ENCODE results near the gene TMEM108.

The TMEM108 gene

GRCh38 chr3:133058243-133058642 lies 20.1 kb downstream of the TMEM108 start:
- DNase-seq: no peak

GRCh38 chr3:133058831-133059230 lies 20.6 kb downstream of the TMEM108 start:
- DNase-seq: peak; percentile 43

GRCh38 chr3:133065193-133065961 lies 27.2 kb downstream of the TMEM108 start:
- no peak for DNase-seq

- no peak for DNase-seq
These were observed 27.8 kb downstream of the TMEM108 start for GRCh38 chr3:133066026-133066425.

GRCh38 chr3:133069556-133070286 lies 31.5 kb downstream of the TMEM108 start:
- DNase-seq: peak; percentile 8

DNA sequence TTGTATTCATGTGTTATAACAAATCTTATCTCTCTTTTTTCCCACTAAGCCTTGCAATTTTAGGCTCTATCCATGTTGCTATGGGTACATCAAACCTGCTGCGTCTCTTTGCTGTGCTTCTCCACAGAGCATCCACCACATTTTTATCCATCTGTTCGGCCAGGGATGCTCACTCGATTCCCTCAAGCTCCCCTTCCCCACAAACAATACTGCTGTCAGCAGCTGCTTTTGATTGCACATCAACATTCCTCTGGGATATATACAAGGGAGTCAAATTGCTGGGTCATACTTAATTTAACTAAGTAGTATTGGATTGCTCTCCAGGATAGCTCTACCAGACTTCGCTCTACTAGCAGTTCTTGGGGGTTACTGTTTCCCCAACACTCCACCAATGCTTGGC lies 36.8 kb downstream of the TMEM108 start:
- no peak for DNase-seq

GRCh38 chr3:133077688-133078087 lies 39.5 kb downstream of the TMEM108 start:
- DNase-seq: no peak

DNA sequence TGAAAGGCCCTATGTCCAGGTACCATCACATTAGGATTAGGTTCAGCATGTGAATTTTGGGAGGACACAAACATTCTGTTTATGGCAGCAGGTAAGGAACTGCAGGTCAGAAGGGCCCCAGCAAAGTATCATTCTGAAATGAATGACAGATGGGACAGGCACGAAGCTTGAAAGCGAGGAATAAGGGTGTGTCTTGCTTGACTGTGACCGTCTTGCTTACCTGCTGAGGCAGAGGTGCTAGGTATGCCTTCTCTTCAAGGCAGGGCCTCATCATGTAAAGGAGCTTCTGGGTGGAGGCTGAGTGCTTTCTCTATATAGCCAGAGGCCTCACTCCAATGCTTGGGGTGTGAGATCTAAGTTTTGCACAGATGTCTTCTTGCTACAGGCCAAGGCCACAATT lies 41.4 kb downstream of the TMEM108 start:
- no peak for DNase-seq

DNA sequence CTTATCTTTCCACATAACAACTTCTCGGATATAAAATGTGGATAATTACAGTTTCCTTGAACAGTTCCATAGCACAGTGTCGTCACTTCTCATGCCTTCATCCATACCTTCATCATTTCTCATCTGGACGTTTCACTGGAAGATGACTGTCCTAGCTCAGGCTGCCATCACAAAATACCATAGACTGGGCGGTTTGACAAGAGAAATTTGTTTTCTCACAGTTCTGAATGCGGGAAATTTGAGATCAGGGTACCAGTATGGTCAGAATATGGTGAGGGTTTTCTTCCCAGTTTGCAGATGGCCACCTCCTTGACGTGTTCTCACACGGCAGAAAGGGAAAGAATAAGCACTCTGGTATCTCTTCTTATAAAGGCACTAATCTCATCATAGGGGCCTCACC lies 42.8 kb downstream of the TMEM108 start:
- peak; percentile 10 for DNase-seq

GRCh38 chr3:133083395-133083794 lies 45.2 kb downstream of the TMEM108 start:
- DNase-seq: no peak

DNA sequence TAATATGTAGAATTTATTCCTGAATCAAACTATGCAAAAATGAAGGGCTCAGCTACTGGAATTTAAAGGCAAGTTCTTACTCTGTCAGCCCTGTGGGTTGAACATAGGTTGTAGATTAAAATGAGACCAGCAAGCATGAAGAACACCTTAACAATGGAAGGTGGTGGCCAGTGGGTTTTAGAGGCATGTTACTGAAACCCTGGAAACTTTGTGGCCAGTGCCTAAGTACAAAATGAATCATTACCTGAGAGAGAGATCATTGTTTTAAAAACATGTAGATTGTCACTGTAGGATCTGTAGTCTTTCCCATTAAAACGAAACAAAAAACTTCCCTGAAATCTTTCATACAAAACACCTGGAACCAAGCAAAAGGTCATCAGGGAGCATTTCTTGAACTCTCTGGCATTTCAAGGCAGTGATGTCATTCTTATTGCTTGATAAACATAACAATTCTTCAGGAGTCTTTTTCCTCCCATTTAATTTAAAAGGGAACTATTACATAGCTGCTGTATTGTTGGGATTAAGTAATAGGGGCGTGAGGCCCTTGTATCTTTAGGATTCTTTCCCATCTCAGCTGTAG lies 51.8 kb downstream of the TMEM108 start:
- no peak for DNase-seq

DNA sequence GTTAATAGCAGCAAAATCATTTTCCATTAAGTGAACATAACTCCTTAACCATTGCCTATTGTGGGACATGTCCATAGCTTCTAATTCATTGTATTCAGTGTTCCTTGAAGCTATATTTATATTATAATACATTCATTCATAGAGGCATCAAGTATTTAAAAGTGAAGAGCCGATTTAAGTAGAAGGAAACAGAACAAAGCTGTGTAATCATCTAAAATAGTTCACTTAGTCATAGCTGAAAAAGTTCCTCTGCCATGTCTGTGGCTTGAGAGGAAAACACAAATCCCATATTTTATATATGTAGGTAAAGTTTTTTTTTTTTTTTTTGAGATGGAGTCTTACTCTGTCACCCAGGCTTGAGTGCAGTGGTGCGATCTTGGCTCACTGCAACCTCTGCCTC lies 54.5 kb downstream of the TMEM108 start:
- no peak for DNase-seq

DNA sequence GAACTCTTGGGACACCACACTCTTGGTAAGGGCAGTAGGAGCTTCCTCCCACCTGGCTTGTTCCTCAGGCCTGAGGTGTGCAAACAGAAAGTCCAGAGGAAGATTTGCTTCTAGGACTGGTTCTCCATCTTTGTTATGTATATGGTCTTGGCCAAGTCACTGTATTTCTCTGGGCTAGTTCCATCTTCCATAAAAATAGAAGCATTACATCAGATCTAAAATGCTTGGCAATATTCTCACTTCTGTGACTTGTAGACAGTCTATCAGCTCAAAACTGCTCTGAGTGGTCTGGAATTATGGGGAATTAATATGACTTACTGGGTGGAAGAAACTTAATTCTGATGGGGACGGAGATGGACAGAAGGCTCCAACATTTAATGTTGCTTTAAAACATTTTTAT lies 55.2 kb downstream of the TMEM108 start:
- no peak for DNase-seq

GRCh38 chr3:133096900-133097613 lies 58.9 kb downstream of the TMEM108 start:
- peak; percentile 72 for DNase-seq

DNA sequence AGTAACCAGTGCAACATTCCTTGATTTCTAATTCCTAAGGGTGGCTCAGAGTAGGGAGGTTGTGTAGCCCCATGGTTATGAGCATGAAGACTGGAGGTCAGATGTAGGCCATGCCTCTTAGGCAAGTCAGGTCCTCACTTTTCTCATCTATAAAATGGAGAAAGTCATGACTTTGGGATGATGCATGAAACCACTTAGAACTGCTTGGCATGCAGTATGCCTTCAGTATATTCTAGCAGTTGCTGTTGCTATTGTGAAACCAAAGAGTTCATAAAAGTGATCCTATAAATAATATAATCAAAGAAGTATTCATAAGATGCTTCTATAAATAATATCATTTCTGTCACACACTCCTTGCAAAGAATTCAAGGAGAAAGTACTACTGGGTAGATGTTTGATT lies 65.5 kb downstream of the TMEM108 start:
- DNase-seq: no peak

- peak; percentile 22 for DNase-seq
These were observed 68.0 kb downstream of the TMEM108 start for GRCh38 chr3:133106169-133106568.

DNA sequence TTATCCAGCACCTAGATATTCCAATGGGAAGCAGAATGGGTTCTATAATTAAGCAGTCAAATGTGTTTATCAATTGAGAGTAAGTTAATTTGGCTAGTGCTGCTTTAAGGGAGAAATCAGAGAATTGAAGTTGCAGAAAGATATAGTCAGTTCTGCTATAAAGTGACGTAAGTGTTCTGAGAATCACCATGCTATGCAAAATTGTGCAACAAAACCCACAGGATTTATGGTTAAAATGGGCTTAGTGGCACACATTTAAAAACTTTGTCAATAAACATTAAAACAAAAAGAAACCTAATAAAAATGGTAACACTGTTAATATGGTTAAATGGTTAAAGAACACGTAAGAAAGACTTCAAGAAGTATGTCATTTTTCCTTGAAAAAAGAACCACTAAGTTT lies 74.5 kb downstream of the TMEM108 start:
- no peak for DNase-seq

- DNase-seq: no peak
These were observed 75.3 kb downstream of the TMEM108 start for GRCh38 chr3:133113526-133113925.

DNA sequence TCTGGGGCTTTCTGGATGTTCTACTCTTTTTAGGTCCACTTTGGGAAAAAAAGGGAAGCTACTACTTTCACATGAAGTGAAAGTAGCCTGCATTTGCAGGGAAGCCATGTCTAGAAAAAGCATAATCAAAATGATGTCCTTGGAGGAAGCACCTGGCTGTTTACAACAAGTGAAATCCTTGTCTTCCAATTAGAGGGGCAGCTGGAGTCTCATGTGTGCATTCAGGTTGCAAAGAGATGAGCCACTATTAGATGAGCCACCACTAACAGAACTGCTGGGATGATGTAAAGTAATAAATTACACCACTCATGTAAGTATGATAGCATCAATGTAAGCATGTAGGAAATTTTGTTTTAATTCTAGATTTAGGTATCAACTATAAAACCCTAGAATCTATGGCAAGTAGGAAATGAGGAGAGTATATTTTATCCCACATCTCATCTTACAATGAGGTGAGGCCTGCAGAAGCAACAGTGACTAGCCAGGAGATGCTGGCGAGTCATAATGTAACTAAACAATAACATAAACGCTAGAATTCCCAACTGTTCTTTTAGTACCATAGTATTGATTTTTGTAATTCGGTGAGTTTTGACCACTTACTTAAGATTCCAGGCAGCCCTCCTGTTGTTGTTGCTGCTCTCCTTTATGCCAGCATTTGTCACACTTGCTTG lies 75.9 kb downstream of the TMEM108 start:
- no peak for DNase-seq

GRCh38 chr3:133115176-133115575 lies 77.0 kb downstream of the TMEM108 start:
- no peak for DNase-seq

GRCh38 chr3:133117342-133117741 lies 79.2 kb downstream of the TMEM108 start:
- no peak for DNase-seq

GRCh38 chr3:133119176-133119575 lies 81.0 kb downstream of the TMEM108 start:
- no peak for DNase-seq

DNA sequence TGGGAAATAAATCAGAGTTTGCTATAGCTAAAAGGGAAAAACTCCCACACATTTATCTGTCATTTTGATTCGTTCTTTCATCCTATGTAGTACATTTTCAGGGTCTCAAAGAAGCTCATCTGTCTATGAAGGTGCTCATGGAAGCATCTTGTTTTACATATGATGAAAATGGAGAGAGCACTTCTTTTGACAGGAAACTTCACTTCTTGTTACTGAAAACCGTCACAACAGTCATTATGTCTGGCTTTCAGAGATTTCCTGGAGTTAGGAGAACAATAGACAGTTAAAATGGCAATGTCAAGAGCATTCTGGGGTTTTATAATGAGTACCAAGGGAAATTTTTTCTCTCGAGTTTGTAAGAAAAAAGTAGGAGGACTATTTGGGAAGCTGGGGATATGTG lies 83.3 kb downstream of the TMEM108 start:
- no peak for DNase-seq

Data from NCI-H82 (cell line).